Measurements from ENCODE around the gene TMEM51.

Gene TMEM51

GRCh38 chr1:15128077-15128476, 25.5 kb upstream of the TMEM51 start:
- no peak for DNase-seq

GRCh38 chr1:15128520-15129313, 24.8 kb upstream of the TMEM51 start:
- DNase-seq = peak; percentile 85 to 90 (median 85)

GRCh38 chr1:15129944-15130343, 23.6 kb upstream of the TMEM51 start:
- no peak for DNase-seq

DNA sequence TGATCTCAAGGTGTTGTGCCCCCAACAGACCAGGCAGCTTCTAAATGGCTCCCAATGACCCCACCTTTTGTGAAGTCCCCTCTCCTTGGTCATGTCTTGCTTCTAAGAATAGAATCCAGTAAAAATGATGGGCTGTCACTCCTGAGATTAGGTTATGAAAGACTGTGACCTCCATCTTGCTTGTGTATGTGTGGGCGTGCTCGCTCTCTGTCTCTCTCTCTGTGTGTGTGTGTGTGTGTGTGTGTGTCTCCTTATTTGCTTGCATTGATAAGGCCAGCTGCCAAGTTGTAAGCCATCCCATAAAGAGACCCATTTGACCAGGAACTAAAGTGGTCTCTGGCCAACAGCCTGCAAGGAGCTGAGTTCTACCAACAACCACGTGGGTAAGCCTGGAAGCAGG, 22.9 kb upstream of the TMEM51 start:
- DNase-seq = no peak

GRCh38 chr1:15132965-15133364, 20.6 kb upstream of the TMEM51 start:
- no peak for DNase-seq

GRCh38 chr1:15134285-15134684, 19.3 kb upstream of the TMEM51 start:
- no peak for DNase-seq

- peak in 2 of 3 donors; percentile 34 to 40 for DNase-seq
Observed at GRCh38 chr1:15135604-15136003, 17.9 kb upstream of the TMEM51 start.

- DNase-seq = peak; percentile 91 to 92 (median 92)
Observed at GRCh38 chr1:15137809-15138208, 15.7 kb upstream of the TMEM51 start.

GRCh38 chr1:15139654-15140350, 13.7 kb upstream of the TMEM51 start:
- DNase-seq = no peak

GRCh38 chr1:15141935-15142539, 11.5 kb upstream of the TMEM51 start:
- DNase-seq = peak; percentile 37 to 68 (median 58)

GRCh38 chr1:15145327-15145726, 8.2 kb upstream of the TMEM51 start:
- DNase-seq = no peak

- DNase-seq = peak; percentile 51 to 70 (median 68)
Observed at GRCh38 chr1:15146142-15146680, 7.3 kb upstream of the TMEM51 start.

DNA sequence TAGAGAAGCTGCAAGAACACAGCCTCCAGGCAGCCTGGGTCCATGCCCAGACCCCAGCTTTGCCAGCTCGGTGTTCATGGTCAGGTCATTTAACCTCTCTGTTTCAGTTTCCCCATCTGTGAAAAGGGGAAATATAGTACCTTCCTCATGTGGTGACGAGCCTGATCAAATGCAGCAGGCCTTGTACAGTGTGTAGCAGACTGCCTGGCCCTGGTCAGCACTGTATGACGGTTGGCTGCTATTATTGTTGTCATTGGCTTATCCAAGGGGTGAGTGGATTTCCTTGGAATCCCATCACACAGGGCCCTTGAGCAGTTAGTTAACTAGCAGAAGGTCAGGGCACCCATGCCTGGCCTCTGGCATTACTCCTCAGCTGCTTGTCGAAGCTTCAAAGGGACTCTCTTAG, 6.6 kb upstream of the TMEM51 start:
- peak; percentile 65 to 78 (median 68) for DNase-seq

DNA sequence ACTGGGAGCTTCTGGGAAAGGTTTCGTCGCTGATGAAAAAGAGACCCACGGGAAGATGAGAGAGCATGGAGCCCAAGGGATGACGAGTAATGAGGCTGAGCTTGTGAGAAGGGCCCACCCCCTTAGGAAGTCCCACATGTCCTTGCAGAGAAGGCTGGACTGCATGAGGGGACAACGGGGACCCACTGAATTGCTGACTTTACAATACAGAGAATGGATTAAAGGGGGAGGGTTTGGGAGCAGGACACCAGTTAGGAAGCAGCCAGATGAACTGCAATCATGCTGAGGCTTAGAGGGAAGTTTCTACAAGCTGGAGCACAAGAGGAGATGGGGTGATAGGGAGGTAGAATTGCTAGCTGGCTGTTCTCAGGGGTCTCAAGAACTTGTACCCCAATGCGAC, 5.5 kb upstream of the TMEM51 start:
- DNase-seq = no peak

- no peak for DNase-seq
Observed at GRCh38 chr1:15148475-15148874, 5.1 kb upstream of the TMEM51 start.

GRCh38 chr1:15148941-15149340, 4.6 kb upstream of the TMEM51 start:
- DNase-seq = peak in 1 of 3 donors; percentile 42

DNA sequence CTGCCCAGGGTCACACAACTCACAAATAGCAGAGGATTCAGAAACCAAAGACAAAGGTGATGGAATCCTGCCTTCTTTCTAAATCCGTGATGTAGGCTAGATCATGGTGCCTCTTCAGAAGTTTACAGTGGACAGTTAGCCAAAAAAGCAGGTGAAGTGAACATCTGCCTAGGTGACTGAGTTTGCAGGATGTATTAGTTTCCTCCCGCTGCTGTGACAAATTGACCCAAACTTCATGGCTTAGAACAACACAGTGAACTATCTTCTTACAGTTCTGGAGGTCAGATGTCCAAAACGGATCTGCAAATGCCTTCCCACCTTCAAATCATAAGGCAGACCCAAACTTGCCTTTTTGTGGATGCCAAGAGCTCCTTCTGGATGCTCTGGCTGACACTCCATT, 3.2 kb upstream of the TMEM51 start:
- DNase-seq = no peak

- DNase-seq = no peak
Observed at GRCh38 chr1:15151377-15151806, 2.2 kb upstream of the TMEM51 start.

- DNase-seq = no peak
Observed at GRCh38 chr1:15151871-15152270, 1.7 kb upstream of the TMEM51 start.

GRCh38 chr1:15152318-15153183, 996 bp upstream of the TMEM51 start:
- peak; percentile 88 to 91 (median 90) for DNase-seq

GRCh38 chr1:15153842-15154479, 414 bp downstream of the TMEM51 start:
- DNase-seq = peak; percentile 80 to 92 (median 84)

GRCh38 chr1:15154480-15155036, 1.0 kb downstream of the TMEM51 start:
- peak; percentile 48 to 68 (median 49) for DNase-seq

All from suppressor macrophage treated with lipopolysaccharide for 1 hour (primary cell).